ENCODE measurements around the gene KRT32. TPM values are rescaled to one million over a fixed set of nuclear protein-coding genes. Genes with fewer than 3 reads are reported as not detected.

The KRT32 gene
- total RNA-seq, 1 donor from 2014 or later: not detected

GRCh38 chr17:41498276-41498675 is 31.1 kb upstream of the KRT32 start:
- no peak overlapping the region for H3K27ac Mint-ChIP-seq
- peaks cover 24% of the 10 kb centered on the region for H3K27me3 Mint-ChIP-seq
- no peaks in the 10 kb centered on the region for H3K9me3 Mint-ChIP-seq (ENCODE audit: low read depth)
- no peak overlapping the region for H3K4me3 Mint-ChIP-seq (ENCODE audit: low read depth)
- no peaks in the 10 kb centered on the region for H3K36me3 Mint-ChIP-seq (ENCODE audit: insufficient read depth)
- no peak for TF ChIP-seq CTCF (IDR thresholded peaks at IDR 0.05; ENCODE audit: unreplicated experiment)
- DNase-seq (ENCODE audit: low spot score, unreplicated experiment): no peak
- no peaks in the 10 kb centered on the region for H3K4me1 Mint-ChIP-seq (ENCODE audit: low read depth)

GRCh38 chr17:41496803-41497484 is 29.8 kb upstream of the KRT32 start:
- TF ChIP-seq CTCF (IDR thresholded peaks at IDR 0.05; ENCODE audit: unreplicated experiment): peak; percentile 70
- Mint-ChIP-seq H3K9me3 (ENCODE audit: low read depth) (no peaks in the 10 kb centered on the region), H3K4me3 (ENCODE audit: low read depth) (no peak overlapping the region), H3K27ac (no peak overlapping the region), H3K36me3 (ENCODE audit: insufficient read depth) (no peaks in the 10 kb centered on the region), H3K27me3 (peaks cover 26% of the 10 kb centered on the region), H3K4me1 (ENCODE audit: low read depth) (no peaks in the 10 kb centered on the region)
- DNase-seq (ENCODE audit: low spot score, unreplicated experiment): peak; percentile 53

- no peak for DNase-seq (ENCODE audit: low spot score, unreplicated experiment)
- TF ChIP-seq CTCF (IDR thresholded peaks at IDR 0.05; ENCODE audit: unreplicated experiment): no peak
- peak overlapping the region; percentile 33 for H3K27ac Mint-ChIP-seq
Observed at GRCh38 chr17:41494524-41494923, 27.3 kb upstream of the KRT32 start.

GRCh38 chr17:41492771-41493170 is 25.6 kb upstream of the KRT32 start:
- DNase-seq (ENCODE audit: low spot score, unreplicated experiment): no peak
- TF ChIP-seq CTCF (IDR thresholded peaks at IDR 0.05; ENCODE audit: unreplicated experiment): no peak
- Mint-ChIP-seq H3K4me1 (ENCODE audit: low read depth) (no peaks in the 10 kb centered on the region), H3K27ac (no peak overlapping the region), H3K9me3 (ENCODE audit: low read depth) (no peaks in the 10 kb centered on the region), H3K36me3 (ENCODE audit: insufficient read depth) (no peaks in the 10 kb centered on the region), H3K27me3 (peaks cover 29% of the 10 kb centered on the region), H3K4me3 (ENCODE audit: low read depth) (no peak overlapping the region)

More at GRCh38 chr17:41494524-41494923, 27.3 kb upstream of the KRT32 start:
- Mint-ChIP-seq H3K27me3 (peaks cover 24% of the 10 kb centered on the region), H3K36me3 (ENCODE audit: insufficient read depth) (no peaks in the 10 kb centered on the region), H3K4me1 (ENCODE audit: low read depth) (no peaks in the 10 kb centered on the region), H3K4me3 (ENCODE audit: low read depth) (no peak overlapping the region), H3K9me3 (ENCODE audit: low read depth) (no peaks in the 10 kb centered on the region)

GRCh38 chr17:41492351-41492750 is 25.2 kb upstream of the KRT32 start:
- Mint-ChIP-seq H3K9me3 (ENCODE audit: low read depth) (no peaks in the 10 kb centered on the region), H3K4me3 (ENCODE audit: low read depth) (no peak overlapping the region), H3K27me3 (peaks cover 30% of the 10 kb centered on the region), H3K36me3 (ENCODE audit: insufficient read depth) (no peaks in the 10 kb centered on the region), H3K4me1 (ENCODE audit: low read depth) (no peaks in the 10 kb centered on the region), H3K27ac (no peak overlapping the region)
- no peak for TF ChIP-seq CTCF (IDR thresholded peaks at IDR 0.05; ENCODE audit: unreplicated experiment)
- DNase-seq (ENCODE audit: low spot score, unreplicated experiment): no peak

Measured in progenitor cell of endocrine pancreas (in vitro differentiated cells).